Lower lobe of right lung (tissue), 2 donors: ENCODE data around the gene ZMIZ1. TPM values are rescaled to one million over a fixed set of nuclear protein-coding genes. Genes with fewer than 3 reads are reported as not detected.
A peak's percentile ranks its signal among the peaks of the same experiment; 100 is the strongest.

Source experiments
- ATAC-seq, 2 donors: fragments of 200-7000 bp; cut with Tn5 transposase; one replicate each; pipeline ENCODE4 v1.9.1; 2020 to 2022; ENCODE audit warnings: mild to moderate bottlenecking in 2 of 2, moderate library complexity in 2 of 2
- DNase-seq: peaks from one replicate; pipeline ENCODE4 v3.0.0-alpha.2; 2020
- H3K27ac ChIP-seq: fragments of 200-600 bp; one replicate; pipeline ENCODE4 v1.8.0; 2022
- H3K27me3 ChIP-seq: fragments of 200-600 bp; one replicate; pipeline ENCODE4 v1.8.0; 2022; ENCODE audit warnings: low read depth
- H3K36me3 ChIP-seq: fragments of 200-600 bp; one replicate; pipeline ENCODE4 v1.8.0; 2022; ENCODE audit warnings: mild to moderate bottlenecking
- H3K4me1 ChIP-seq: fragments of 200-600 bp; one replicate; pipeline ENCODE4 v1.8.0; 2022
- H3K4me3 ChIP-seq: fragments of 200-600 bp; one replicate; pipeline ENCODE4 v1.8.0; 2022; ENCODE audit warnings: mild to moderate bottlenecking
- H3K9me3 ChIP-seq: fragments of 200-600 bp; one replicate; pipeline ENCODE4 v1.8.0; 2022
- intact Hi-C: fragments of 100-400 bp; cut with DNase I; formaldehyde crosslinking; loops from one replicate; pipeline ENCODE4 v1.11.0; 2022
- total RNA-seq: library from RNA; stranded (reverse); fragmentation: NEBNext Ultra II Directional; extraction: Animal tissue kit (Norgen Biotek cat#: 25700); gene quantifications from one replicate; pipeline ENCODE4 v1.2.1, GENCODE V29; 2021
- TF ChIP-seq, protein P1 (sequence below): fragments of 200-600 bp; IDR thresholded peaks from one replicate; pipeline ENCODE4 v1.8.0; 2022; ENCODE audit warnings: antibody characterized with exemption, mild to moderate bottlenecking
- donor health status: DM: no; HTN: yes; CAD: no; lungs with severe emphysema.

Gene ZMIZ1
- total RNA-seq, 1 donor from 2014 or later, result 102 TPM

DNA sequence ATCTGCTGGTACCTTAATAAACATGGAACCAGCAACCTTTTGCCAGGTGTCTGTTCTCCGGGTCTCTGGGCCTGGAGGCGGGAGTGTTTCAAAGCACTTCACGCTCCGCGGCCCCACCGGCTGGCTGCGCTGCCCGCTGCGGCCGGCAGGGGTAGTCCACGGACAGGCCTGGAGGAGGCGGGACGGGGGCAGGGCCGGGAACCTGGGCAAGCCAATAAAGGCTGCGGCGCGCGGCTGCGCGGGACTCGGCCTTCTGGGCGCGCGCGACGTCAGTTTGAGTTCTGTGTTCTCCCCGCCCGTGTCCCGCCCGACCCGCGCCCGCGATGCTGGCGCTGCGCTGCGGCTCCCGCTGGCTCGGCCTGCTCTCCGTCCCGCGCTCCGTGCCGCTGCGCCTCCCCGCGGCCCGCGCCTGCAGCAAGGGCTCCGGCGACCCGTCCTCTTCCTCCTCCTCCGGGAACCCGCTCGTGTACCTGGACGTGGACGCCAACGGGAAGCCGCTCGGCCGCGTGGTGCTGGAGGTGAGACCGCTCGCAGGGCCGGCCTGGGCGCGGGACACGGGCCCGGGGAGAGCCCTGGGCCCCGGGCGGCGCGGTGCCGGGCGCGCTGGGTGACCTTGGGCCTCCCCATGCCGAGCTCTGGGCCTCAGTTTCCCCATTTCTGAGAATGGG lies 278.6 kb downstream of the ZMIZ1 start, which contains the start of gene PPIF:
PPIF (plus strand) TSS at position 244 of the 668 bp plus-strand sequence; CDS start at position 324, 80 bp downstream.
- Histone ChIP-seq H3K27me3 (no peaks in the 10 kb centered on the region), H3K9me3 (no peaks in the 10 kb centered on the region), H3K4me1 (peaks cover 30% of the 10 kb centered on the region), H3K27ac (peak within 1 kb of the TSS; percentile 90), H3K4me3 (peak within 1 kb of the TSS; percentile 94), H3K36me3 (peaks cover 36% of the 10 kb centered on the region)
- peak; percentile 95 to 97 for ATAC-seq
- peak; percentile 97 for DNase-seq
- intact Hi-C loops, result no loop called here
- TF ChIP-seq, protein P1, sequence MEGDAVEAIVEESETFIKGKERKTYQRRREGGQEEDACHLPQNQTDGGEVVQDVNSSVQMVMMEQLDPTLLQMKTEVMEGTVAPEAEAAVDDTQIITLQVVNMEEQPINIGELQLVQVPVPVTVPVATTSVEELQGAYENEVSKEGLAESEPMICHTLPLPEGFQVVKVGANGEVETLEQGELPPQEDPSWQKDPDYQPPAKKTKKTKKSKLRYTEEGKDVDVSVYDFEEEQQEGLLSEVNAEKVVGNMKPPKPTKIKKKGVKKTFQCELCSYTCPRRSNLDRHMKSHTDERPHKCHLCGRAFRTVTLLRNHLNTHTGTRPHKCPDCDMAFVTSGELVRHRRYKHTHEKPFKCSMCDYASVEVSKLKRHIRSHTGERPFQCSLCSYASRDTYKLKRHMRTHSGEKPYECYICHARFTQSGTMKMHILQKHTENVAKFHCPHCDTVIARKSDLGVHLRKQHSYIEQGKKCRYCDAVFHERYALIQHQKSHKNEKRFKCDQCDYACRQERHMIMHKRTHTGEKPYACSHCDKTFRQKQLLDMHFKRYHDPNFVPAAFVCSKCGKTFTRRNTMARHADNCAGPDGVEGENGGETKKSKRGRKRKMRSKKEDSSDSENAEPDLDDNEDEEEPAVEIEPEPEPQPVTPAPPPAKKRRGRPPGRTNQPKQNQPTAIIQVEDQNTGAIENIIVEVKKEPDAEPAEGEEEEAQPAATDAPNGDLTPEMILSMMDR, result peak; percentile 98

DNA sequence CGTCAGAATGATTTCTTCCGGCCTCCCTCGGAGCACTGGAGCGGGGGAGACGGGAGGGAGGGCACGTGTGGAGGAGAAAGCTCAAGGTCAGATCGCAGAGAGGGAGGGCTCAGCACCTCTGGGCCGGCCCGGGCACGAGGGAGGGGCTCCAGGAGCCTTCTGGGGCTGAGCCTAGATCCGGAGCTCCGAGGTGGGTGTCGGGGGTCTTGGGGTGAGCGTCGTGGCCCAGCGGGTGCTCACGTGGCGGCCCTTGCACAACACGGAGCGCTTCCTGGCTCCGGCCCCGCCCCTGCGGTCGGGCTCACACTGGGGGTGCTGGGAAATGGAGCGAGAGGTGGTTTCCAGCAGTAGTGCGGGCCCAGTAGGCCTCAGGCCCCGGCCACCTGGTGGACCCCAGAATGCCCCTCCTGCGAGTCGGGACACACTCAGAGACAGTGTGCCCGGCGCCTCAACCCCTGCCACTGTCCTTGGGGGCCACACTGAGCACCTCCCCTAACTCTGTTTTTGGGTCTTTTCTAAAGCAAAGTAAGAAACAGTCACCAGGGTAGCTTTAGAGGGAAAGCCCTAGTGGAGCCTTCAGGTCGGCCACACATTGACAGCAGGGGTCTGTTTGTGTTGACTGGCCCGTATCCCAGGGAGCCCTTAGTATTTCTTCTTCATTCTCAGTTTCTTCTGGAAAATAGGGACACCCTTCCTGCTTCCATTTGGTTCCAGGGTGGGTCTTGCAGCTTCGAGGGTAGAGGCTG lies 279.3 kb downstream of the ZMIZ1 start:
- peak; percentile 85 for DNase-seq
- peak overlapping the region; percentile 90 for H3K27ac ChIP-seq

DNA sequence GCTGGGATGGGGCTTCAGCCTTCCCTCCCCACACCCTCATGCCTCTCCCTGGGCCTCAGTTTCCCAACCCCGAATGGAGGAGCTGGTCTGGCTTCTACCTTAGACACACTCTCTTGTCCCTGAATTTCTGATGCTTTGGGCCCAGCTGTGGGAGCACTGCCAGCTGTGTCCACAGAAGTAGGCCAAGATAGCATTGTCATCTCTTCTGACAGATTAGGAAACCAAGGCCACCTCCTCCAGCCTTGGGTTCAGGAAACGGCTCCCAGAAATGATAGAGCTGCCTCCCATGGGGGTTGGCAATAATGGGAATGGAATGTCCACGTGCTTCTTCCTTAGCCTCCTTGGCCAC lies 279.8 kb downstream of the ZMIZ1 start:
- no peaks in the 10 kb centered on the region for H3K9me3 ChIP-seq
- intact Hi-C loops, result no loop called here
- H3K4me1 ChIP-seq, result peaks cover 30% of the 10 kb centered on the region
- ATAC-seq (no peak), DNase-seq (no peak)
- no peaks in the 10 kb centered on the region for H3K27me3 ChIP-seq
- TF ChIP-seq, protein P1, result no peak
- H3K27ac ChIP-seq, result peak overlapping the region; percentile 90
- peaks cover 49% of the 10 kb centered on the region for H3K36me3 ChIP-seq
- H3K4me3 ChIP-seq, result peak overlapping the region; percentile 94

More for the DNA sequence above, 279.3 kb downstream of the ZMIZ1 start:
- ATAC-seq, result peak; percentile 78 to 84
- peaks cover 43% of the 10 kb centered on the region for H3K36me3 ChIP-seq
- peaks cover 30% of the 10 kb centered on the region for H3K4me1 ChIP-seq
- H3K4me3 ChIP-seq, result peak overlapping the region; percentile 94
- TF ChIP-seq, protein P1, result no peak
- H3K9me3 ChIP-seq, result no peaks in the 10 kb centered on the region
- no peaks in the 10 kb centered on the region for H3K27me3 ChIP-seq
- intact Hi-C loops, result no loop called here

DNA sequence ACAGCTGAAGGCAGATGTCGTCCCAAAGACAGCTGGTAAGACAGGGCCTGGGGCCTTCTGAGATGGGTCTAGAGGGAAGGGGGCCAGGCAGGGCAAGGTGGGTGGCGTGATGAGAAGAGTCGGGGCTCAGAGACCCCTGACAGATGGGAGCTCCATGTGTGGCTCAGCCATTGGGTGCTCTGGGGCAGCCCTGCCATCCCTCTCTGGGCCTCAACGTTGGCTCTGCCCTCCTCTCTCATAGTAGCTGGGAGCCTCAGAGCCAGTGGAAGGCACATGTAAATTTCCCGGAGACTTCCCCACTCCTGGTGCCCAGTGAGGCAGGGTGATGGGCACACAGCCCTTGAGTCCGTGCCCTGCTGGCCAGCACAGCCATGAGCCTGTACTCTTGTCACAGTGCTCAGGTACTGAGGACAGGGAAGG lies 280.3 kb downstream of the ZMIZ1 start:
- intact Hi-C loops, result no loop called here

DNA sequence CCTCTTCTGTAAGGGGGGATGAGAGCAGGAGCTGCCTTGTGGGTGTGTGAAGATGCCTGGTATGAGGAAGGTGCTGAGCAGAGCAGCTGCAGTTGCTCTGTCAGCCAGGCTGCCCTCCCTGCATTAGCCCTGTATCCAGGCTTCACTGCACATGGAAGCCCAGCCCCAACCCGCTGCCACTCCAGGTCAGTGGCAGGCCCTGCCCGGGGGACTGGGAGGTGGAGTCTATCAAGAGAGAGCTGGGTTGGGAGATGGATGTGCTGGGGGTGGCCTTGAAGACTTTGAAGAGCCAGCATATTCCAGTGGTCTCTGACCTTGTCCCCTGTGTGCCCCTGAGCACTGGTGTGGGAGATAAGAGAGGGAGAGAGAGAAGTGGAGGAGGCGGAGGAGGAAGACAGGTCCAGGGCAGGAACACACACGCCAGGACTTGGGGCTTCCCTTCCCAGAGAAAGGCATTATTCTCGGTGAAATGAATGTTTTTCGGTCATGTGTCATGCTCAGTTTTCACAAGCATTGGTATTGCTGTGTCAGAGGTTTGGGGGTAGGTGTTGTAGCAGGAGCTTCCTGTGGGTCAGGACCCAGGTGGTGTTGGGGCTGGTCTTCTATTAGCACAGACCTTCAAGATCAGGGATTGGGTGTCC lies 281.1 kb downstream of the ZMIZ1 start:
- Histone ChIP-seq H3K36me3 (peaks cover 61% of the 10 kb centered on the region), H3K9me3 (no peaks in the 10 kb centered on the region), H3K27me3 (no peaks in the 10 kb centered on the region), H3K27ac (no peak overlapping the region), H3K4me1 (peaks cover 34% of the 10 kb centered on the region), H3K4me3 (no peak overlapping the region)
- TF ChIP-seq, protein P1, result no peak
- no peak for DNase-seq
- intact Hi-C loops, result no loop called here
- ATAC-seq, result no peak

More for the DNA sequence above, 280.3 kb downstream of the ZMIZ1 start:
- TF ChIP-seq, protein P1, result no peak
- H3K27ac ChIP-seq, result no peak overlapping the region
- no peaks in the 10 kb centered on the region for H3K27me3 ChIP-seq
- H3K4me1 ChIP-seq, result peaks cover 34% of the 10 kb centered on the region
- H3K9me3 ChIP-seq, result no peaks in the 10 kb centered on the region
- peak overlapping the region; percentile 94 for H3K4me3 ChIP-seq
- no peak for ATAC-seq
- no peak for DNase-seq
- H3K36me3 ChIP-seq, result peaks cover 53% of the 10 kb centered on the region
